ENCODE data around the gene SLCO1B1. TPM values are rescaled to one million over a fixed set of nuclear protein-coding genes. Genes with fewer than 3 reads are reported as not detected.
"Not testable (repeated sequence)": the region's sequence is repeated elsewhere in the genome, so short reads cannot be mapped to it uniquely, and the experiment has no call there.

Gene SLCO1B1
- total and polyA plus RNA-seq, 4 donors: 118 to 218 (median 145) TPM

DNA sequence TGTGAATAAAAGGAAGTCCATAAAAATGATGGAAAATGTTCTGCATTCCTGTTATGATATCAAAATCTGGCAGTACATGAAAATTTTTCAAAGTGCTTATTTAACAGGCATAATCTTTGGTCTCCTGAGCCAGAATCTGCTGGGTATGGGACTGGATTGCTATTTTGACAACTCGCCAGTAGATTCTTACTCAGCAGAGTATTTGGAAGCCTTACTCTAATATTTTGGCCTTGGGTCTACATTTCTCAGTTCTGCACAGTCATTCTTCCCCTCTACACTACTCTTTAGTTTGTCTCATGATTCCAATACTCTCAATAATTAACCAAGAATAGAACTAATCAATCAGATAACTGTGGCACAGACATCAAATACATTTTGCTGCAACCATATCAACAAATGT lies 1.1 kb upstream of the SLCO1B1 start:
- Histone ChIP-seq H3K36me3 (ENCODE audit: control insufficient read depth in 4 of 4, insufficient read depth in 3 of 4, low read depth in 1 of 4, low read length in 3 of 4) (no peaks in the 10 kb centered on the region), H3K27ac (ENCODE audit: low read depth in 1 of 2, low read length in 2 of 2) (peak overlapping the region; percentile 52 to 57), H3K4me3 (ENCODE audit: low read depth in 1 of 3, low read length in 3 of 3) (no peak overlapping the region), H3K4me1 (ENCODE audit: control insufficient read depth in 4 of 4, insufficient read depth in 4 of 4, low read length in 3 of 4) (peaks cover 0 to 11% (median 4%) of the 10 kb centered on the region in 4 donors), H3K9me3 (ENCODE audit: control insufficient read depth in 4 of 4, low read length in 3 of 4) (no peaks in the 10 kb centered on the region), H3K9ac (ENCODE audit: low read depth in 1 of 2, low read length in 2 of 2) (no peak overlapping the region), H3K27me3 (ENCODE audit: control insufficient read depth in 4 of 4, insufficient read depth in 4 of 4, low read length in 3 of 4) (no peaks in the 10 kb centered on the region)
- WGBS: 21% methylated on average over 1 of the region's 1 CpG
- no peak for DNase-seq (ENCODE audit: low spot score)
- TF ChIP-seq RAD21 (IDR thresholded peaks at IDR 0.05) (no peak), HNF4A (conservative IDR thresholded peaks at IDR 0.05) (no peak)
- TF ChIP-seq, protein P1, sequence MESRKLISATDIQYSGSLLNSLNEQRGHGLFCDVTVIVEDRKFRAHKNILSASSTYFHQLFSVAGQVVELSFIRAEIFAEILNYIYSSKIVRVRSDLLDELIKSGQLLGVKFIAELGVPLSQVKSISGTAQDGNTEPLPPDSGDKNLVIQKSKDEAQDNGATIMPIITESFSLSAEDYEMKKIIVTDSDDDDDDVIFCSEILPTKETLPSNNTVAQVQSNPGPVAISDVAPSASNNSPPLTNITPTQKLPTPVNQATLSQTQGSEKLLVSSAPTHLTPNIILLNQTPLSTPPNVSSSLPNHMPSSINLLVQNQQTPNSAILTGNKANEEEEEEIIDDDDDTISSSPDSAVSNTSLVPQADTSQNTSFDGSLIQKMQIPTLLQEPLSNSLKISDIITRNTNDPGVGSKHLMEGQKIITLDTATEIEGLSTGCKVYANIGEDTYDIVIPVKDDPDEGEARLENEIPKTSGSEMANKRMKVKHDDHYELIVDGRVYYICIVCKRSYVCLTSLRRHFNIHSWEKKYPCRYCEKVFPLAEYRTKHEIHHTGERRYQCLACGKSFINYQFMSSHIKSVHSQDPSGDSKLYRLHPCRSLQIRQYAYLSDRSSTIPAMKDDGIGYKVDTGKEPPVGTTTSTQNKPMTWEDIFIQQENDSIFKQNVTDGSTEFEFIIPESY (IDR thresholded peaks at IDR 0.05): no peak

DNA sequence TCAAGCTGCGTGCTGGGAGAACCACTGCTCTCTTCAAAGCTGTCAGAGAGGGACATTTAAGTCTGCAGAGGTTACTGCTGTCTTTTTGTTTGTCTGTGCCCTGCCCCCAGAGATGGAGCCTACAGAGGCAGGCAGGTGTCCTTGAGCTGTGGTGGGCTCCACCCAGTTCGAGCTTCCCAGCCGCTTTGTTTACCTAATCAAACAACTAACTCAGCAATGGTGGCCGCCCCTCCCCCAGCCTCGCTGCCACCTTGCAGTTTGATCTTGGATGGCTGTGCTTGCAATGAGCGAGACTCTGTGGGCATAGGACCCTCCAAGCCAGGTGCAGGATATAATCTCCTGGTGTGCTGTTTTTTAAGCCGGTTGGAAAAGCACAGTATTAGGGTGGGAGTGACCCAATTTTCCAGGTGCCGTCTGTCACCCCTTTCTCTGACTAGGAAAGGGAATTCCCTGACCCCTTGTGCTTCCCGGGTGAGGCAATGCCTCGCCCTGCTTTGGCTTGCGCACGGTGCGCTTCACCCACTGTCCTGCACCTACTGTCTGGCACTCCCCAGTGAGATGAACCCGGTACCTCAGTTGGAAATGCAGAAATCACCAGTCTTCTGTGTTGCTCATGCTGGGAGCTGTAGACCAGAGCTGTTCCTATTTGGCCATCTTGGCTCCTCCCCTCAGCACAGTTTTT lies 6.5 kb downstream of the SLCO1B1 start:
- not testable (repeated sequence) for DNase-seq (ENCODE audit: low spot score); H3K27me3 ChIP-seq (ENCODE audit: control insufficient read depth in 4 of 4, insufficient read depth in 4 of 4, low read length in 3 of 4); H3K9me3 ChIP-seq (ENCODE audit: control insufficient read depth in 4 of 4, low read length in 3 of 4); H3K36me3 ChIP-seq (ENCODE audit: control insufficient read depth in 4 of 4, insufficient read depth in 3 of 4, low read depth in 1 of 4, low read length in 3 of 4); H3K9ac ChIP-seq (ENCODE audit: low read depth in 1 of 2, low read length in 2 of 2); H3K4me3 ChIP-seq (ENCODE audit: low read depth in 1 of 3, low read length in 3 of 3)
- Histone ChIP-seq H3K27ac (ENCODE audit: low read depth in 1 of 2, low read length in 2 of 2) (peak overlapping the region; percentile 2 to 31), H3K4me1 (ENCODE audit: control insufficient read depth in 4 of 4, insufficient read depth in 4 of 4, low read length in 3 of 4) (peaks cover 3 to 26% (median 14%) of the 10 kb centered on the region in 4 donors)
- 35% methylated on average over 14 of the region's 14 CpGs for WGBS
- peak; percentile 27 for TF ChIP-seq SP1 (IDR thresholded peaks at IDR 0.05)
- TF ChIP-seq, protein P2, sequence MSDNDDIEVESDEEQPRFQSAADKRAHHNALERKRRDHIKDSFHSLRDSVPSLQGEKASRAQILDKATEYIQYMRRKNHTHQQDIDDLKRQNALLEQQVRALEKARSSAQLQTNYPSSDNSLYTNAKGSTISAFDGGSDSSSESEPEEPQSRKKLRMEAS (IDR thresholded peaks at IDR 0.05): peak; percentile 16
- peak; percentile 79 for TF ChIP-seq YY1 (IDR thresholded peaks at IDR 0.05)
- peak; percentile 21 to 57 for TF ChIP-seq RXRA (IDR thresholded peaks at IDR 0.05)
- TF ChIP-seq EGR1 (IDR thresholded peaks at IDR 0.05; ENCODE audit: low read depth in 2 of 2): peak in 1 of 2 donors; percentile 14
- TF ChIP-seq, protein P3, sequence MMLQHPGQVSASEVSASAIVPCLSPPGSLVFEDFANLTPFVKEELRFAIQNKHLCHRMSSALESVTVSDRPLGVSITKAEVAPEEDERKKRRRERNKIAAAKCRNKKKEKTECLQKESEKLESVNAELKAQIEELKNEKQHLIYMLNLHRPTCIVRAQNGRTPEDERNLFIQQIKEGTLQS (IDR thresholded peaks at IDR 0.05): peak; percentile 65
- TF ChIP-seq FOXA2 (IDR thresholded peaks at IDR 0.05): peak; percentile 39
- peak; percentile 38 for TF ChIP-seq FOXA1 (IDR thresholded peaks at IDR 0.05)
- TF ChIP-seq JUND (IDR thresholded peaks at IDR 0.05): peak in 1 of 2 donors; percentile 32

DNA sequence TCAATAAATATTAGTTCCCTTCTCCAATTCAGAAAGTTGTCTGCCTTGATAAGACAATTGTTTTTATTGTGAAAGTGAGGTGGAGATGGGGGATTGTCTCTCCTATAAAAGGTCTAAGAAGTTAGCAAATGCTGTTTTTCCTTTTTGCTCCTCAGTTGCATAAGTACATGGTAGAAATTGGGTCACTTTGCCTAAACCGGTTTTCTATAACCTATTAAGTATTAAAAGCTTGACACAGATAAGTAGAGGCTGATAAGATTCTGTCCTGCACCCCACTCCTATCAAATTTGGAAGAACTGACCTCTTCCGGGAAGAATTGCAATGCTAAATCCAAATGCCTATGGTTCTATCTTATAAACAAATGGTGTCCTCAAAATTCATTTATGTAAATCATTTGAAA lies 7.0 kb downstream of the SLCO1B1 start:
- no peak overlapping the region for H3K4me3 ChIP-seq (ENCODE audit: low read depth in 1 of 3, low read length in 3 of 3)
- H3K36me3 ChIP-seq (ENCODE audit: control insufficient read depth in 4 of 4, insufficient read depth in 3 of 4, low read depth in 1 of 4, low read length in 3 of 4): no peaks in the 10 kb centered on the region
- peaks cover 3 to 29% (median 14%) of the 10 kb centered on the region in 4 donors for H3K4me1 ChIP-seq (ENCODE audit: control insufficient read depth in 4 of 4, insufficient read depth in 4 of 4, low read length in 3 of 4)
- TF ChIP-seq, protein P3 (IDR thresholded peaks at IDR 0.05): no peak
- TF ChIP-seq HNF4A (conservative IDR thresholded peaks at IDR 0.05) (no peak), GABPA (IDR thresholded peaks at IDR 0.05 in 1 of 2, conservative IDR thresholded peaks at IDR 0.05 in 1 of 2) (no peak), RAD21 (IDR thresholded peaks at IDR 0.05) (no peak)
- TF ChIP-seq, protein P1 (IDR thresholded peaks at IDR 0.05): no peak
- no peak overlapping the region for H3K9ac ChIP-seq (ENCODE audit: low read depth in 1 of 2, low read length in 2 of 2)
- no peaks in the 10 kb centered on the region for H3K27me3 ChIP-seq (ENCODE audit: control insufficient read depth in 4 of 4, insufficient read depth in 4 of 4, low read length in 3 of 4)
- H3K9me3 ChIP-seq (ENCODE audit: control insufficient read depth in 4 of 4, low read length in 3 of 4): no peaks in the 10 kb centered on the region
- H3K27ac ChIP-seq (ENCODE audit: low read depth in 1 of 2, low read length in 2 of 2): peak overlapping the region in 1 of 2 donors; percentile 2
- DNase-seq (ENCODE audit: low spot score): no peak
- WGBS: 54% methylated on average over 2 of the region's 2 CpGs
